HG03575 (cell line): Measurements from ENCODE around the gene ARL4C.

Experiments used
- ATAC-seq: cut with Tn5 transposase; IDR thresholded peaks from one replicate; pipeline ENCODE4 v1.9.1; 2021; ENCODE audit not compliant: unreplicated experiment, insufficient number of reproducible peaks, low FRiP score; ENCODE audit errors: extremely low read depth

Gene ARL4C, protein sequence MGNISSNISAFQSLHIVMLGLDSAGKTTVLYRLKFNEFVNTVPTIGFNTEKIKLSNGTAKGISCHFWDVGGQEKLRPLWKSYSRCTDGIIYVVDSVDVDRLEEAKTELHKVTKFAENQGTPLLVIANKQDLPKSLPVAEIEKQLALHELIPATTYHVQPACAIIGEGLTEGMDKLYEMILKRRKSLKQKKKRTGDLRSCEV

GRCh38 chr2:234496835-234497593, at the start of gene ARL4C:
ARL4C (minus strand) TSS chr2:234497081; CDS start chr2:234496586, 495 bp downstream.
- no peak for ATAC-seq

GRCh38 chr2:234544659-234545611, 48.1 kb upstream of the ARL4C start:
- no peak for ATAC-seq

GRCh38 chr2:234542742-234543141, 45.9 kb upstream of the ARL4C start:
- no peak for ATAC-seq

GRCh38 chr2:234537929-234538328, 41.0 kb upstream of the ARL4C start:
- ATAC-seq = no peak

- ATAC-seq = no peak
Observed at GRCh38 chr2:234536178-234536965, 39.5 kb upstream of the ARL4C start.

- no peak for ATAC-seq
Observed at GRCh38 chr2:234535464-234535863, 38.6 kb upstream of the ARL4C start.

- ATAC-seq = no peak
Observed at GRCh38 chr2:234534515-234534914, 37.6 kb upstream of the ARL4C start.

GRCh38 chr2:234533626-234534025, 36.7 kb upstream of the ARL4C start:
- no peak for ATAC-seq

- ATAC-seq = no peak
Observed at GRCh38 chr2:234528410-234529148, 31.7 kb upstream of the ARL4C start.

GRCh38 chr2:234526711-234527110, 29.8 kb upstream of the ARL4C start:
- ATAC-seq = no peak

GRCh38 chr2:234521536-234521935, 24.7 kb upstream of the ARL4C start:
- ATAC-seq = no peak

GRCh38 chr2:234518986-234519642, 22.2 kb upstream of the ARL4C start:
- no peak for ATAC-seq

- no peak for ATAC-seq
Observed at GRCh38 chr2:234517971-234518370, 21.1 kb upstream of the ARL4C start.

DNA sequence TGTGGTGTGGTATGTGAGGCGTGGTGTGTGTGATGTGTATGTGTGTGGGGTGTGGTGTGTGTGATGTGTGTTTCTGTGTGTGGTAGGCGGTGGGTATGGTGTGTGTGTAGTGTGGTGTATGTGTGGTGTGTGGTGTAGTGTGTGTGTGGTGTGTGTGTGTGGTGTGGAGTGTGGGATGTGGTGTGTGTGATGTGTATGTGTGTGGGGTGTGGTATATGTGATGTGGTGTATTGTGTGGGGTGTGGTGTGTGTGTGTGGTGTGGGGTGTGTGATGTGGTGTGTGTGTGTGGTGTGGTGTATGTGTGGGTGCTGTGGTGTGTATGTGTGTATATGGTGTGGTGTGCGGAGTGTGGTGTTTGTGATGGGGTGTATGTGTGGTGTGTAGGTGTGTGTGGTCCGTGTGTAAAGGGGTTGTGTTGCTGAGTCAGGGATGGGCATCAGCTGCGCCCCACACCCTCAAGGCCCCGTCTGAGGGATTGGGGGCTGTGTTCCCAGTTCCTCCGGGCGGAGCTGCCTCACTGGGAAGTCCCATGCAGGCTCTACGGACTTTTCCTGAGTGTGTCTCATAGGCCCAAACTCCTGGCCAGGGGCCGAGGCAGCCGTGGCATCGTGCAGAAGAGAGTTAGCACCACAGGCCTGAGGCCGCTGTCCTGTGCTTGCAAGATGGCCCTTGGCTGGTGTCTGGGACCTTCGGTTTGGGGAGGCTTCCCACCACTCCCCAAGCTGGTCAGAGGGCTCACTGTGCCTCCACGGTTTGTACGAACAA, 18.2 kb upstream of the ARL4C start:
- ATAC-seq = no peak

GRCh38 chr2:234514099-234514498, 17.2 kb upstream of the ARL4C start:
- no peak for ATAC-seq

- ATAC-seq = no peak
Observed at GRCh38 chr2:234512884-234513669, 16.2 kb upstream of the ARL4C start.
